Measurements from ENCODE around the gene CAPN15.
A peak's percentile ranks its signal among the peaks of the same experiment; 100 is the strongest.
"Not testable (repeated sequence)": the region's sequence is repeated elsewhere in the genome, so short reads cannot be mapped to it uniquely, and the experiment has no call there.

CAPN15 gene

DNA sequence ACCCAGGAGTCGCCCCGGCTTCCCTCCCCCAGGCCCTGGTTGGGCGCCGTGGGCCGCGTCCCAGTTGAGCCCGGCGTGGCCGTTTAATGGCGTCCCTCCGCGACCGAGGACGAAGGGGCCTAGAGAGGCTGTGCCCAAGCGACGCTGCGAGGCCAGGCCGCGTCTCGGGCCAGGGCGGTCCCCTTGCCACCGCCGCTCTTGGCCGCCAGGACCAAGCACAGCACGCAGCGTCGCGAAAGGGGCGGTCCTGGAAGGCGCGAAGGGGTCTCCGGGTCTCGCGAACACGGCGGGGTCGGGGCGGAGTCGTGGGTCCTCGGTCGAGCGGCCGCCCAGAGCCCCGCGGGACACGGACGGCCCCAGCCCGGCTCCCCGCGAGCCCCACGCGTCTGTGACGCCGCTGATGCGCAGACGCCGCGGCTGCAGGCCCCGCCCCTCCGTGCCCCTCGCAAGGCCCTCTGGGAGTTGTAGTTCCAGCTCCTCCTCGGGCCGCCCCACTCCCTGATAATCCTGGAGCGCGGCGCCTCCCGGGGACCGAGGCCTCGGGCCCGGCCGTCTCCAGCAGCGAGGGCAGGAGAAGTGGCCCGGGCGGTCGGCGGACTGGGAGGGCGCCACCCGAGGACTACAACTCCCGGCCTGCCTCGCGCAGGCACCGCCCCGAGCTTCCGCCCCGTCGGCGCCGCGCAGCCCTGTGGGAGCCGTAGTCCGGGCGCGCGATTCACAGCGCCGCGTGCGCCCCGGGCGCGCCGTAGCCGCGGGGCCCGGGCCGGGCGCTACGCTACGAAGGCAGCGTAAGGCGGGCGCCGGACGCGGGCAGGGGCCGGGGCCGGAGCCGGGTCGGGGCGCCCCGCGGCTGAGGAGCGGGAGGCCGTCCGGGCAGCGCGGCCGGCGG lies at the start of gene CAPN15:
Gene CAPN15 (plus strand): TSS at position 698 of the 889 bp plus-strand sequence. CDS start 19,127 bp downstream, outside the sequence.
- DNase-seq, result peak; percentile 43

- DNase-seq, result not testable (repeated sequence)
Measured at GRCh38 chr16:478287-478686, 49.2 kb upstream of the CAPN15 start.

DNA sequence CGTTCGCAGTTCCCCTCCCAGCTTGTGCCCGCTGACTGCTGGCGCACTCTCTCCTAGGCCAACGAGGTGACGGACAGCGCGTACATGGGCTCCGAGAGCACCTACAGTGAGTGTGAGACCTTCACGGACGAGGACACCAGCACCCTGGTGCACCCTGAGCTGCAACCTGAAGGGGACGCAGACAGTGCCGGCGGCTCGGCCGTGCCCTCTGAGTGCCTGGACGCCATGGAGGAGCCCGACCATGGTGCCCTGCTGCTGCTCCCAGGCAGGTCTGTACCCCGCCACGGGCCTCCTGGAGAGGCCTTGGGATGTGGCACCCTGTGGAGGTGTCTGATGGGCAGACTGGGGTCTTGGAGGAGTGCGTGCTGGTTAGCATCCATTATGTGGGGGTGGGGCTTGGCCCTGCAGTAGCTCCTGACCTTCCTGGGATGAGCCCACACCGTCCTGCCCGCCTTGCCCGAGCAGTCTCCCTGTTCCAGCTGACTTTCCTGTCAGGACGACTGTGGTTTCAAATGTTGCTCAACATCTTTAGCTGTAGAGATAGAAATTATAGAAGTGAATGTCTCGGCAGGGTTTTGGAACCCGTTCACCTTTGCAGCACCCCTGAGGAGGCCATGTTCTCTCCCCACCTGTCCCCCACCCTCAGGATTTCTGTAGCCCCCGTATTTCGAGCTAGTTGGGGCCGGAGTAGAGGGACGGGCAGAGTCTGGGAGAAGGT lies 44.9 kb upstream of the CAPN15 start:
- no peak for DNase-seq

GRCh38 chr16:483341-484075 lies 44.0 kb upstream of the CAPN15 start:
- DNase-seq, result no peak

- DNase-seq, result no peak
Measured at GRCh38 chr16:489606-490005, 37.9 kb upstream of the CAPN15 start.

GRCh38 chr16:490768-491167 lies 36.7 kb upstream of the CAPN15 start:
- no peak for DNase-seq

GRCh38 chr16:491220-491919 lies 36.1 kb upstream of the CAPN15 start:
- DNase-seq, result no peak

DNA sequence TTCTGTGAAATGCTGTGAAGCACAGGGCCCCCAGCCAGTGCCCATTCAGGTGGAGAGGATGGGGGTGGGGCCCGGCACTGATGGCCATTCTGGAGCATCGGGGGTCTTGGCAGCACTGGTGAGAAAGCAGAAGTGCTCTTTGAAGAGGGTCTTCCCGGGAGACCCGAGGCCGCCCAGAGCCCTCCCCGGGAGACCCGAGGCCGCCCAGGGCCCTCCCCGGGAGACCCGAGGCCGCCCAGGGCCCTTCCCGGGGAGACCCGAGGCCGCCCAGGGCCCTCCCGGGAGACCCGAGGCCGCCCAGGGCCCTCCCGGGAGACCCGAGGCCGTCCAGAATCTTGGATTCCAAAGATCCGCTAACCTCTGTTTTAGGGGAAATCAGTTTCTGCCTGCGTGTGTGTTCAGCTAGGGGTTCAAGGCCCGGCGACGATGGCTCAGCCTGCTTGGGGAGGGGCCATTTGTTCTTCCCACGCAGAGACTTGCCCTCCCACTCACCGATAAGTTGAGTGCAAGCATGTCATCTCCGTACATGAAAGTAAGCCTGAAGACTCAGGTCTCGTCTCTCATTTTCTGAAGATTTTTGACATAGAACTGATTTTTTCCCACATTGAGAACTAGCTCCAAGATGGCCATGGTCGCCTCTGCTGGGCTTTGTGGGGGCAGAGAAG lies 35.2 kb upstream of the CAPN15 start:
- no peak for DNase-seq

DNA sequence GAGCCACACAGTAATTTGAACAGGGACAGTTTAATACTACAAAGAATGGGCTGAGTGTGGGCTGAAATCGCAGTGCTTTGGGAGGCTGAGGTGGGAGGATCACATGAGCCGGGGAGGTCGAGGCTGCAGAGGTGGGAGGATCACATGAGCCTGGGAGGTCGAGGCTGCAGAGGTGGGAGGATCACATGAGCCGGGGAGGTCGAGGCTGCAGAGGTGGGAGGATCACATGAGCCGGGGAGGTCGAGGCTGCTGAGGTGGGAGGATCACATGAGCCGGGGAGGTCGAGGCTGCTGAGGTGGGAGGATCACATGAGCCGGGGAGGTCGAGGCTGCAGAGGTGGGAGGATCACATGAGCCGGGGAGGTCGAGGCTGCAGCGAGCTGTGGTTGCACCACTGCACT lies 32.8 kb upstream of the CAPN15 start:
- not testable (repeated sequence) for DNase-seq

- no peak for DNase-seq
Measured at GRCh38 chr16:495127-495748, 32.3 kb upstream of the CAPN15 start.

GRCh38 chr16:496097-496886 lies 31.2 kb upstream of the CAPN15 start:
- no peak for DNase-seq

DNA sequence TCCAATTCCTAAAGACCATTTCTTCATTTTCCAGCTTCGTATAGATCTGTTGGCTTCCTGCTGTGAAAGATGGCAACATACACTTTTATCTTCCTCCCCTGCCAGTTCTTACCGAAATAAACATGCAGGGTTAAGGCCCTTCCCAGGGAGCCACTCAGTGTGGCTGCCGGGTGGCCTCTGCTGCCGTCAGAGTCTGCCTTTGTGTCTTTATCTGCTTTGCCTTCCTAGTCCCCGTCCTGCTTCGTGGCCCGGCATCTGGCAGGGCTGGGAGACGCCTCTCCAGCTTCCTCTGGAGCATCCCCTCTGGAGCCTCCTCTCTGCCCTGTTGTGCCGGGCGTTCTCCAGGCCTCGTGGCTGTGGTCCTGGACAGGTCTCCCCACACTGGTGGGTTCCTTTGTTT lies 30.3 kb upstream of the CAPN15 start:
- DNase-seq, result no peak

- no peak for DNase-seq
Measured at GRCh38 chr16:499924-500323, 27.6 kb upstream of the CAPN15 start.

DNA sequence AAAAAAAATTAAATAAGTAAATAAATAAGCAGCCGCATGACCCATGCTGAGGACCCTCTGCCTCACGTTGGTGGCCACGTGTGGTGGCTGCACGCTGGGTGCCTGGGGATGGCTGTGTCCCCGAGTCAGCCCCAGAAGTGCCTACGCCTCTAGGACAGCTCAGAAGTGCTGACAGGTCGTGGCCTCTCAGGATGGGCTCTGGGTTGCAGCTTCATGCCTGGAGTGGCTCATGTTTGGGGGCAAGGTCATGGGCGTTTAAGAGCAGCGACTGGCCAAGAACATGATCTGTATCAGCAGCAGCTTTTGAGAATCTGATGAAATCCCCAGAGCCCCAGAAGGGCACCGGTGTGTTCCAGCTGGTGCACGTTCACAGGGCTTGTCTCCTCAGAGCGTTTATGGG lies 26.8 kb upstream of the CAPN15 start:
- no peak for DNase-seq

DNA sequence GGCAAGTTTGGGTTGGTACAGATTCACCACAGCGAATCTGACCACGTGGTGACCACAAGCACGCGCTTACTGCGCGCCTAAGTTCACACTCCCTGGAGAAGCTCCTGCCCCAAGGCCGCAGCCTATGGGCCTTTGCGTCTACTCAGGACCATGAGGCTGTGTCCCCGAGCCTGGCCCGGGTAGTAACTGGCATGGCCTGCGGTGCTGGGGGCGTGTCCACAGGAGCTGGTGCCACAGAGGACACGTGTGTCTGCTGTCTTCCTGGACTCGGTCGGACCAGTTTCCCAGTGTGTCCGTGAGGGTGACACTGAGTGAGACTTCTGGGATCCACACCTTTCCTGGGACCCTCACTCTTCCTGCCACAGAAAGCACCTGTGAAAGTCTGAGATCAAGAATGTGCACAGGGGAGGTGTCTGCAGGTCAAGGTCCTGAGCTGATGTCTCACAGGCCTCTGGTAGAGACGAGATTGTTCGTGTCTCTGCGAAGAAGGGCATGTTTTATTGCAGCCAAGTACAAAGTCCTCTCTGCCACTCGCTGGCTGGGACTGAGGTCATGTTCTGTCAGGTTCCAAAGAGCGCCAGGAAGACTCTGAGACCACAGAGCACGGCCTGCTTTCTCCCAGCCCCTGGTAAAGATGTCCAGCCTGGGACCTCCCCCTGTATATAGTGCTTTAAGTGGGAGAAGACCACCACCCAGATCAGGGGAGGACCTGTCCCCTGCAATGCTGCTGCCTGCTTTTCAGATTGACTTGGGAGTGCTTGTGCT lies 25.2 kb upstream of the CAPN15 start:
- DNase-seq, result no peak

- DNase-seq, result no peak
Measured at GRCh38 chr16:503150-504071, 24.1 kb upstream of the CAPN15 start.

- DNase-seq, result no peak
Measured at GRCh38 chr16:505479-506245, 21.9 kb upstream of the CAPN15 start.

GRCh38 chr16:506246-506546 lies 21.3 kb upstream of the CAPN15 start:
- DNase-seq, result no peak

All from SHP77 treated with DMSO at 0.1 percent for 48 hours (cell line).